K562 (cell line): ENCODE measurements around the gene SKIC2. TPM values are rescaled to one million over a fixed set of nuclear protein-coding genes. Genes with fewer than 3 reads are reported as not detected.

Source experiments
- CHD1 ChIP-seq: fragments of 200-600 bp; sonication (generic); IDR thresholded peaks from one replicate; pipeline ENCODE4 v1.6.1; 2012; ENCODE audit warnings: mild to moderate bottlenecking, moderate library complexity, low read length, inconsistent platforms
- CXXC5 ChIP-seq: fragments of 250-450 bp; sonication (Bioruptor Pico); IDR thresholded peaks from 2 replicates; pipeline ENCODE4 v1.8.0; 2022; ENCODE audit warnings: inconsistent platforms, mild to moderate bottlenecking, moderate library complexity
- EHMT2 ChIP-seq: fragments of 450-650 bp; IDR thresholded peaks from 2 replicates; pipeline ENCODE4 v1.6.1; 2018; ENCODE audit warnings: antibody characterized with exemption
- ESRRB ChIP-seq: fragments of 250-450 bp; sonication (Bioruptor Pico); IDR thresholded peaks from 2 replicates; pipeline ENCODE4 v1.5.0; 2020; ENCODE audit warnings: mild to moderate bottlenecking, moderate library complexity, borderline replicate concordance
- HSF4 ChIP-seq: fragments of 250-450 bp; sonication (Bioruptor Pico); IDR thresholded peaks from 2 replicates; pipeline ENCODE4 v2.1.2; 2022; ENCODE audit warnings: mild to moderate bottlenecking, moderate library complexity, borderline replicate concordance
- ILF3 ChIP-seq: fragments of 450-650 bp; IDR thresholded peaks from 2 replicates; pipeline ENCODE4 v1.6.1; 2018; ENCODE audit warnings: antibody characterized with exemption, mild to moderate bottlenecking, moderate library complexity, borderline replicate concordance
- KDM2B ChIP-seq: fragments of 250-450 bp; sonication (Bioruptor Pico); IDR thresholded peaks from 2 replicates; pipeline ENCODE4 v1.8.0; 2021; ENCODE audit warnings: mild to moderate bottlenecking, moderate library complexity
- MTA2 ChIP-seq: fragments of 450-650 bp; IDR thresholded peaks from 2 replicates; pipeline ENCODE4 v1.6.1; 2016; ENCODE audit warnings: low read depth
- SRF ChIP-seq, 2 experiments: fragments of 250-450, 450-650 bp in 1 of 2; sonication (Bioruptor Pico) in 1 of 2; sonication (generic) in 1 of 2; formaldehyde crosslinking; IDR thresholded peaks; 2 replicates each; pipeline versions ENCODE4 v1.5.0 to v1.5.1; 2020 to 2022; ENCODE audit warnings: mild to moderate bottlenecking in 1 of 2, missing genetic modification reagents in 1 of 2
- TAL1 ChIP-seq: fragments of 450-650 bp; IDR thresholded peaks from 2 replicates; pipeline ENCODE4 v1.6.1; 2016; ENCODE audit warnings: mild to moderate bottlenecking
- ZBED1 ChIP-seq: IDR thresholded peaks from 2 replicates; pipeline ENCODE4 v1.6.1; 2014
- ZNF121 ChIP-seq: sonication (generic); formaldehyde crosslinking; conservative IDR thresholded peaks from 2 replicates; pipeline ENCODE4 v1.8.0; 2022; ENCODE audit warnings: missing genetic modification reagents
- ZNF165 ChIP-seq: fragments of 250-450 bp; sonication (Bioruptor Pico); IDR thresholded peaks from 2 replicates; pipeline ENCODE4 v1.4.0; 2020; ENCODE audit warnings: borderline replicate concordance
- ZNF57 ChIP-seq: fragments of 450-650 bp; formaldehyde crosslinking; IDR thresholded peaks from 2 replicates; pipeline ENCODE4 v1.4.0; 2020; ENCODE audit warnings: mild to moderate bottlenecking, moderate library complexity
- ZZZ3 ChIP-seq: fragments of 450-650 bp; IDR thresholded peaks from 2 replicates; pipeline ENCODE4 v1.6.1; 2016; ENCODE audit warnings: antibody characterized with exemption, mild to moderate bottlenecking, moderate library complexity
- polyA plus RNA-seq, 8 experiments: library from polyadenylated mRNA; depleted of rRNA in 4 of 8; stranded (reverse) in 5 of 8; unstranded in 3 of 8; fragments of >200 nt; fragmentation: Nextera tagmentation in 2 of 8; fragmentation: Illumina TruSeq in 1 of 8; extraction: Ambion mirVana in 2 of 8; extraction: Trizol in 1 of 8; gene quantifications; 2 replicates each; pipeline versions ENCODE4 v1.2.1 to v1.2.3, GENCODE V29; 2011 to 2014; ENCODE audit warnings: inconsistent platforms in 1 of 8, missing spikeins in 1 of 8
- total RNA-seq, 7 experiments: library from RNA; depleted of rRNA in 6 of 7; stranded (reverse); fragments of >200 nt in 6 of 7; fragmentation: Illumina TruSeq in 2 of 7; extraction: Trizol in 2 of 7; gene quantifications; 2 replicates each; pipeline versions ENCODE4 v1.2.1 to v1.2.3, GENCODE V29; 2011 to 2021; ENCODE audit warnings: low replicate concordance in 1 of 7
- TF ChIP-seq, protein P1 (sequence below), 2 experiments: fragments of 250-450 bp in 1 of 2; fragments of 450-650 bp in 1 of 2; sonication (Bioruptor Pico) in 1 of 2; IDR thresholded peaks; 2 replicates each; pipeline versions ENCODE4 v1.6.1 to v1.8.0; 2016 to 2021; ENCODE audit warnings: mild to moderate bottlenecking in 2 of 2, moderate library complexity in 2 of 2, missing compliant biosample characterization in 1 of 2, missing genetic modification characterization in 1 of 2
- TF ChIP-seq, protein P2 (sequence below): fragments of 450-650 bp; formaldehyde crosslinking; IDR thresholded peaks from 2 replicates; pipeline ENCODE4 v1.4.0; 2022; ENCODE audit warnings: missing genetic modification characterization
- TF ChIP-seq, protein P3 (sequence below), 2 experiments: fragments of 450-650 bp; formaldehyde crosslinking in 1 of 2; IDR thresholded peaks; 2 replicates each; pipeline versions ENCODE4 v1.4.0 to v1.6.1; 2014 to 2020; ENCODE audit warnings: mild to moderate bottlenecking in 2 of 2, borderline replicate concordance in 1 of 2, low read depth in 1 of 2

SKIC2 gene
- total and polyA plus RNA-seq, 9 of the 15 experiments (the other 6 are each of a cell fraction or from before 2014, with no cell fraction given) = 3.3 to 94.6 (median 38.8) TPM

DNA sequence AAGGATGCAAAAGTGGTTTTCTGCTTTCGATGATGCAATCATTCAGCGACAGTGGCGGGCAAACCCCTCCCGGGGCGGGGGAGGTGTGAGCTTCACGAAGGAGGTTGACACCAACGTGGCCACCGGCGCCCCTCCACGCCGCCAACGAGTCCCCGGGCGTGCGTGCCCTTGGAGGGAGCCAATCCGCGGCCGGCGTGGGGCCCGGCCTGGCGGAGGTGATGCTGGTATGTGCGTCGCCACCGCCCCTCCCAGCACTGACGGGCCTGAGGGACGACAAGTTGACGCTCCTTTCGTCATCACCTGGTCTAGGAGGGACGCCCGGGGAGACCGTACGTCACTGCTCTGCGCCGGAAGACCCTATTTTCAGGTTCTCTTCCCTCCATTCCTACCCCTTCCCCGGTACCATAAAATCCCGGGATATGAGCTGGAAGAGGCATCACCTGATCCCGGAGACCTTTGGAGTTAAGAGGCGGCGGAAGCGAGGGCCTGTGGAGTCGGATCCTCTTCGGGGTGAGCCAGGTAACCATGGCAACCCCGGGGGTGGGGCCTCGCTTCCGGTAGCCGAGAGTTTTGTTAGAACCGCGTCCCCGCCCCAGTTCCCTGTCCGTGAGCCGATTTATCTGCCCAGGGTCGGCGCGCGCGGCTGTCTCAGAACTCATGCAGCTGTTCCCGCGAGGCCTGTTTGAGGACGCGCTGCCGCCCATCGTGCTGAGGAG, 13.2 kb downstream of the SKIC2 start, which contains the start of gene DXO (continued):
- TF ChIP-seq CXXC5 (CRISPR knock-in tag) = peak; percentile 100
- TF ChIP-seq ZBED1 = no peak
- peak in 1 of 2 experiments; percentile 9; a peak in 1 of 4 replicates for TF ChIP-seq SRF (CRISPR knock-in tag; IDR thresholded peaks at IDR 0.05)
- TF ChIP-seq, protein P1, sequence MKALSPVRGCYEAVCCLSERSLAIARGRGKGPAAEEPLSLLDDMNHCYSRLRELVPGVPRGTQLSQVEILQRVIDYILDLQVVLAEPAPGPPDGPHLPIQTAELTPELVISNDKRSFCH (CRISPR knock-in tag; IDR thresholded peaks at IDR 0.05) = no peak
- TF ChIP-seq, protein P1 (tag; IDR thresholded peaks at IDR 0.05) = peak; percentile 89
- no peak for TF ChIP-seq CHD1
- TF ChIP-seq TAL1 = no peak; the same call in 1 of the 2 replicates
- no peak for TF ChIP-seq ESRRB
- TF ChIP-seq, protein P2, sequence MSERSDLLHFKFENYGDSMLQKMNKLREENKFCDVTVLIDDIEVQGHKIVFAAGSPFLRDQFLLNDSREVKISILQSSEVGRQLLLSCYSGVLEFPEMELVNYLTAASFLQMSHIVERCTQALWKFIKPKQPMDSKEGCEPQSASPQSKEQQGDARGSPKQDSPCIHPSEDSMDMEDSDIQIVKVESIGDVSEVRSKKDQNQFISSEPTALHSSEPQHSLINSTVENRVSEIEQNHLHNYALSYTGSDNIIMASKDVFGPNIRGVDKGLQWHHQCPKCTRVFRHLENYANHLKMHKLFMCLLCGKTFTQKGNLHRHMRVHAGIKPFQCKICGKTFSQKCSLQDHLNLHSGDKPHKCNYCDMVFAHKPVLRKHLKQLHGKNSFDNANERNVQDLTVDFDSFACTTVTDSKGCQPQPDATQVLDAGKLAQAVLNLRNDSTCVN (CRISPR knock-in tag) = no peak; the same call in 1 of the 2 replicates
- TF ChIP-seq KDM2B = no peak
- TF ChIP-seq MTA2 = peak; percentile 5; the same call in 1 of the 2 replicates
- TF ChIP-seq ZNF165 (CRISPR knock-in tag) = peak; percentile 77; the same call in 1 of the 2 replicates
- TF ChIP-seq, protein P3, sequence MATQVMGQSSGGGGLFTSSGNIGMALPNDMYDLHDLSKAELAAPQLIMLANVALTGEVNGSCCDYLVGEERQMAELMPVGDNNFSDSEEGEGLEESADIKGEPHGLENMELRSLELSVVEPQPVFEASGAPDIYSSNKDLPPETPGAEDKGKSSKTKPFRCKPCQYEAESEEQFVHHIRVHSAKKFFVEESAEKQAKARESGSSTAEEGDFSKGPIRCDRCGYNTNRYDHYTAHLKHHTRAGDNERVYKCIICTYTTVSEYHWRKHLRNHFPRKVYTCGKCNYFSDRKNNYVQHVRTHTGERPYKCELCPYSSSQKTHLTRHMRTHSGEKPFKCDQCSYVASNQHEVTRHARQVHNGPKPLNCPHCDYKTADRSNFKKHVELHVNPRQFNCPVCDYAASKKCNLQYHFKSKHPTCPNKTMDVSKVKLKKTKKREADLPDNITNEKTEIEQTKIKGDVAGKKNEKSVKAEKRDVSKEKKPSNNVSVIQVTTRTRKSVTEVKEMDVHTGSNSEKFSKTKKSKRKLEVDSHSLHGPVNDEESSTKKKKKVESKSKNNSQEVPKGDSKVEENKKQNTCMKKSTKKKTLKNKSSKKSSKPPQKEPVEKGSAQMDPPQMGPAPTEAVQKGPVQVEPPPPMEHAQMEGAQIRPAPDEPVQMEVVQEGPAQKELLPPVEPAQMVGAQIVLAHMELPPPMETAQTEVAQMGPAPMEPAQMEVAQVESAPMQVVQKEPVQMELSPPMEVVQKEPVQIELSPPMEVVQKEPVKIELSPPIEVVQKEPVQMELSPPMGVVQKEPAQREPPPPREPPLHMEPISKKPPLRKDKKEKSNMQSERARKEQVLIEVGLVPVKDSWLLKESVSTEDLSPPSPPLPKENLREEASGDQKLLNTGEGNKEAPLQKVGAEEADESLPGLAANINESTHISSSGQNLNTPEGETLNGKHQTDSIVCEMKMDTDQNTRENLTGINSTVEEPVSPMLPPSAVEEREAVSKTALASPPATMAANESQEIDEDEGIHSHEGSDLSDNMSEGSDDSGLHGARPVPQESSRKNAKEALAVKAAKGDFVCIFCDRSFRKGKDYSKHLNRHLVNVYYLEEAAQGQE (IDR thresholded peaks at IDR 0.05; ENCODE audit: borderline replicate concordance) = peak; percentile 41
- TF ChIP-seq, protein P3 (CRISPR knock-in tag; IDR thresholded peaks at IDR 0.05; ENCODE audit: low read depth) = peak; percentile 79; the same call in 1 of the 2 replicates
- no peak for TF ChIP-seq EHMT2
- TF ChIP-seq ILF3 = no peak
- no peak for TF ChIP-seq ZNF121 (CRISPR knock-in tag)
- no peak for TF ChIP-seq HSF4 (CRISPR knock-in tag)
- TF ChIP-seq ZNF57 (CRISPR knock-in tag) = no peak
- TF ChIP-seq ZZZ3 = peak; percentile 65; the same call in 1 of the 2 replicates
